Measurements from ENCODE around the gene ELF2.
"Not testable (repeated sequence)": the region's sequence is repeated elsewhere in the genome, so short reads cannot be mapped to it uniquely, and the experiment has no call there.

ELF2 gene

GRCh38 chr4:139200506-139200905, 23.5 kb upstream of the ELF2 start:
- DNase-seq (ENCODE audit: low read depth): no peak
- no peak overlapping the region for H3K4me3 ChIP-seq (ENCODE audit: low read depth, low read length)
- no peak for TF ChIP-seq CTCF (IDR thresholded peaks at IDR 0.05; ENCODE audit: control insufficient read depth, extremely low read depth, insufficient read depth)

GRCh38 chr4:139200102-139200501, 23.1 kb upstream of the ELF2 start:
- no peak overlapping the region for H3K4me3 ChIP-seq (ENCODE audit: low read depth, low read length)
- TF ChIP-seq CTCF (IDR thresholded peaks at IDR 0.05; ENCODE audit: control insufficient read depth, extremely low read depth, insufficient read depth): no peak
- DNase-seq (ENCODE audit: low read depth): no peak

GRCh38 chr4:139197214-139197613, 20.2 kb upstream of the ELF2 start:
- H3K4me3 ChIP-seq (ENCODE audit: low read depth, low read length); DNase-seq (ENCODE audit: low read depth): not testable (repeated sequence)

GRCh38 chr4:139196462-139196861, 19.4 kb upstream of the ELF2 start:
- no peak for DNase-seq (ENCODE audit: low read depth)
- H3K4me3 ChIP-seq (ENCODE audit: low read depth, low read length): no peak overlapping the region
- TF ChIP-seq CTCF (IDR thresholded peaks at IDR 0.05; ENCODE audit: control insufficient read depth, extremely low read depth, insufficient read depth): no peak

- no peak for DNase-seq (ENCODE audit: low read depth)
Observed at GRCh38 chr4:139191373-139191772, 14.4 kb upstream of the ELF2 start.

GRCh38 chr4:139189972-139190371, 13.0 kb upstream of the ELF2 start:
- no peak for TF ChIP-seq CTCF (IDR thresholded peaks at IDR 0.05; ENCODE audit: control insufficient read depth, extremely low read depth, insufficient read depth)
- H3K4me3 ChIP-seq (ENCODE audit: low read depth, low read length): no peak overlapping the region
- no peak for DNase-seq (ENCODE audit: low read depth)

More at GRCh38 chr4:139191373-139191772, 14.4 kb upstream of the ELF2 start:
- H3K4me3 ChIP-seq (ENCODE audit: low read depth, low read length): no peak overlapping the region
- no peak for TF ChIP-seq CTCF (IDR thresholded peaks at IDR 0.05; ENCODE audit: control insufficient read depth, extremely low read depth, insufficient read depth)

GRCh38 chr4:139189417-139189749, 12.4 kb upstream of the ELF2 start:
- DNase-seq (ENCODE audit: low read depth): no peak
- H3K4me3 ChIP-seq (ENCODE audit: low read depth, low read length): no peak overlapping the region
- TF ChIP-seq CTCF (IDR thresholded peaks at IDR 0.05; ENCODE audit: control insufficient read depth, extremely low read depth, insufficient read depth): no peak

All from LNCaP clone FGC (cell line).